Nephron (organoid): ENCODE measurements around the gene B4GALNT3.

Source experiments
- H3K27ac Mint-ChIP-seq, 3 experiments: 2 replicates each; pipeline ENCODE4 v1.8.0; 2020; ENCODE audit warnings: mixed read lengths in 3 of 3, mild to moderate bottlenecking in 2 of 3, moderate library complexity in 1 of 3
- H3K27me3 Mint-ChIP-seq: 2 replicates; pipeline ENCODE4 v1.8.0; 2021; ENCODE audit warnings: low read depth, mild to moderate bottlenecking, moderate library complexity, mixed read lengths
- H3K36me3 Mint-ChIP-seq: 2 replicates; pipeline ENCODE4 v1.8.0; 2020; ENCODE audit warnings: low read depth, mixed read lengths
- H3K4me1 Mint-ChIP-seq: 2 replicates; pipeline ENCODE4 v1.8.0; 2020; ENCODE audit warnings: mixed read lengths
- H3K4me3 Mint-ChIP-seq, 3 experiments: 2 replicates each; pipeline ENCODE4 v1.8.0; 2020; ENCODE audit warnings: mild to moderate bottlenecking in 3 of 3, mixed read lengths in 3 of 3, moderate library complexity in 2 of 3
- H3K9me3 Mint-ChIP-seq: 2 replicates; pipeline ENCODE4 v1.8.0; 2020; ENCODE audit warnings: mixed read lengths
- TF ChIP-seq, protein P1 (sequence below), 3 experiments: fragments of 200-600 bp; sonication (generic); IDR thresholded peaks; one replicate each; pipeline ENCODE4 v1.5.0; 2021; ENCODE audit warnings: antibody characterized with exemption in 3 of 3; ENCODE audit not compliant: unreplicated experiment in 3 of 3

Gene B4GALNT3

DNA sequence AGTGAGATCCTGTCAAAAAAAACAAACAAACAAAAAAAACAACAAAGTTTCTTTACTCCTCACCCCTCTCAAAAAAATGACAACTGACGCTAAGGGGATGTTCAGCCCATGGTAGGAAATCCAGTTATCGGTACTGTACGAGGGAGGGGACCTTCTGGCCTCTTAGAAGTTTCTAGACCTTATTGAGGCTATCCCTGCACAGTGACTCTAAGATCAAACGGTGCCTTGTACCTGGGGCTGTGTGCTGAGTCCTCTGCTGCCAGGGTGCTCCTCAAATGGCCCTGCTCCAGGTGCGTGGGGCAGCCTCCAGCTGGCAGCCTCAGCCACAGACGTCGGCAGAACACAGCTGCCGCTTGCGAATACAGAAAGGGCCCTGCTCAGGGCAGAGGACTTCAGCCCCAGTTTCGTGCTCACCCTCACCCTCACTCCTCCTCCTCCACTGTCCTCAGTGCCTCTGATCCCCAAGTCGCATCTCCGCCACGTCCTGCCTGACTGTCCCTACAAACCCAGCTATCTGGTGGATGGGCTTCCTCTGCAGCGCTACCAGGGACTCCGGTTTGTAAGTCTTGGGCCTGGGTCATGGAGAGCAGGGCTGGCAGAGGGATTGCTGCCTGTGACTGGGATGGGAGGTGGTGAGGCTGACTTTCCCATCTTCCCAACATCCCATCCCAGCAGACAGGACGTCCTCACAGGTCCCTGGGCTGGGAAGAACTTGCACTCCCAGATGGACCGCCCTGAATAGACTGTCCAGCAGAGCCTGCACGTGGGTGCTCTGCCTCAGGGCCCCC lies 90.9 kb downstream of the B4GALNT3 start:
- no peak overlapping the region for H3K27ac Mint-ChIP-seq
- H3K4me1 Mint-ChIP-seq: peaks cover 34% of the 10 kb centered on the region
- peaks cover 24% of the 10 kb centered on the region for H3K27me3 Mint-ChIP-seq
- peaks cover 7% of the 10 kb centered on the region for H3K36me3 Mint-ChIP-seq
- H3K4me3 Mint-ChIP-seq: no peak overlapping the region
- TF ChIP-seq, protein P1, sequence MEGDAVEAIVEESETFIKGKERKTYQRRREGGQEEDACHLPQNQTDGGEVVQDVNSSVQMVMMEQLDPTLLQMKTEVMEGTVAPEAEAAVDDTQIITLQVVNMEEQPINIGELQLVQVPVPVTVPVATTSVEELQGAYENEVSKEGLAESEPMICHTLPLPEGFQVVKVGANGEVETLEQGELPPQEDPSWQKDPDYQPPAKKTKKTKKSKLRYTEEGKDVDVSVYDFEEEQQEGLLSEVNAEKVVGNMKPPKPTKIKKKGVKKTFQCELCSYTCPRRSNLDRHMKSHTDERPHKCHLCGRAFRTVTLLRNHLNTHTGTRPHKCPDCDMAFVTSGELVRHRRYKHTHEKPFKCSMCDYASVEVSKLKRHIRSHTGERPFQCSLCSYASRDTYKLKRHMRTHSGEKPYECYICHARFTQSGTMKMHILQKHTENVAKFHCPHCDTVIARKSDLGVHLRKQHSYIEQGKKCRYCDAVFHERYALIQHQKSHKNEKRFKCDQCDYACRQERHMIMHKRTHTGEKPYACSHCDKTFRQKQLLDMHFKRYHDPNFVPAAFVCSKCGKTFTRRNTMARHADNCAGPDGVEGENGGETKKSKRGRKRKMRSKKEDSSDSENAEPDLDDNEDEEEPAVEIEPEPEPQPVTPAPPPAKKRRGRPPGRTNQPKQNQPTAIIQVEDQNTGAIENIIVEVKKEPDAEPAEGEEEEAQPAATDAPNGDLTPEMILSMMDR (IDR thresholded peaks at IDR 0.05; ENCODE audit: unreplicated experiment in 3 of 3): no peak
- peaks cover 2% of the 10 kb centered on the region for H3K9me3 Mint-ChIP-seq

DNA sequence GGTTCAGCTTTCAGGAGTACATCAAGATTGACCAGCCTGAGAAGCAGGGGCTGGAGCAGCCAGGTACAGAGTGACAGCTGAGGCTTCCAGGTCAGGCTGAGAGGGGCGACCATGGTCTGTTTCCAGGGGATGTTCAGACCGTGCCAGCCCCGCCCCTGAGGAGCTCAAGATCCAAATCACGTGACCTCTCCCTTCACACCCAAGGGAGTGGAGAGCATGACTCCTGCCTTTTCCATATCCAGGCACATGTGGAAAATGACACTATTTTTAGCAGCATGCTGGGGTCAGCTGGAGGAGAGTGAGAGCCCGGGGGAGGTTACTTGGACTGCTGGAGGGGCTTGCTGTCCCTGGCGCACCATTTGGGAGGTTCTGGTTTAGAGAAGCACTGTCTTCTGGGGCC lies 92.7 kb downstream of the B4GALNT3 start:
- TF ChIP-seq, protein P1 (IDR thresholded peaks at IDR 0.05; ENCODE audit: unreplicated experiment in 3 of 3): no peak
- H3K27me3 Mint-ChIP-seq: peaks cover 16% of the 10 kb centered on the region
- peaks cover 2% of the 10 kb centered on the region for H3K9me3 Mint-ChIP-seq
- peaks cover 29% of the 10 kb centered on the region for H3K4me1 Mint-ChIP-seq
- H3K27ac Mint-ChIP-seq: no peak overlapping the region
- H3K4me3 Mint-ChIP-seq: no peak overlapping the region
- peaks cover 7% of the 10 kb centered on the region for H3K36me3 Mint-ChIP-seq

DNA sequence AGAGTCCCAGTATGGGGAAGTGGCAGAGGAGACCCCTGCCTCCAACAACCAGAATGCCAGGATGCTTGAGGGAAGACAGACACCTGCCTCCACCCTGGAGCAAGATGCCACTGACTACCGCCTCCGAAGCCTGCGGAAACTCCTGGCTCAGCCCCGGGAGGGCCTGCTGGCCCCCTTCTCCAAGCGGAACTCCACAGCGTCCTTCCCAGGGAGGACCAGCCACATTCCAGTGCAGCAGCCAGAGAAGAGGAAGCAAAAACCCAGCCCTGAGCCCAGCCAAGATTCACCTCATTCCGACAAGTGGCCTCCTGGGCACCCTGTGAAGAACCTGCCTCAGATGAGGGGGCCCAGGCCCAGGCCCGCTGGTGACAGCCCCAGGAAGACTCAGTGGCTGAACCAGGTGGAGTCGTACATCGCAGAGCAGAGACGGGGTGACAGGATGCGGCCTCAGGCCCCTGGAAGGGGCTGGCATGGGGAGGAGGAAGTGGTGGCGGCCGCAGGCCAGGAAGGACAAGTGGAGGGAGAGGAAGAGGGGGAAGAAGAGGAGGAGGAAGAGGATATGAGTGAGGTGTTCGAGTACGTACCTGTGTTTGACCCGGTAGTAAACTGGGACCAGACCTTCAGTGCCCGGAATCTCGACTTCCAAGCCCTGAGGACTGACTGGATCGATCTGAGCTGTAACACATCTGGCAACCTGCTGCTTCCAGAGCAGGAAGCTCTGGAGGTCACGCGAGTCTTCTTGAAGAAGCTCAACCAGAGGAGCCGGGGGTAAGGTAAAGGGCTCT lies 93.7 kb downstream of the B4GALNT3 start:
- peaks cover 23% of the 10 kb centered on the region for H3K27me3 Mint-ChIP-seq
- H3K4me1 Mint-ChIP-seq: peaks cover 29% of the 10 kb centered on the region
- H3K4me3 Mint-ChIP-seq: no peak overlapping the region
- H3K36me3 Mint-ChIP-seq: peaks cover 7% of the 10 kb centered on the region
- peaks cover 2% of the 10 kb centered on the region for H3K9me3 Mint-ChIP-seq
- TF ChIP-seq, protein P1 (IDR thresholded peaks at IDR 0.05; ENCODE audit: unreplicated experiment in 3 of 3): no peak
- no peak overlapping the region for H3K27ac Mint-ChIP-seq

DNA sequence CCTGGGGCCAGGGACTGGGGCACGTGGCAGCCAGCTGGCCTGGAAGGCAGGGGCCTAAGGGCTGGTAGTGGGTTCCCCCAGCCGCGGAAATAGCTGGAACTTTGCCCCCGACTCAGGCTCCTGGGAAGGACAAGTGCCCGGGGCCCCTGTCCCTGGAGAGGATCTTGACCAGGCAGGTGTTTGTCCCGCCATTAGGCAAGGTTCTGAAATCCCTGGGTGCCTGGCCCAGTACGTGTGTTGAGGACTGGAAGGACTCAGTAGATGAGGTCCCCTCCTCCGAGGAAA lies 94.2 kb downstream of the B4GALNT3 start:
- H3K27me3 Mint-ChIP-seq: peaks cover 24% of the 10 kb centered on the region
- H3K27ac Mint-ChIP-seq: no peak overlapping the region
- peaks cover 2% of the 10 kb centered on the region for H3K9me3 Mint-ChIP-seq
- peaks cover 29% of the 10 kb centered on the region for H3K4me1 Mint-ChIP-seq
- H3K36me3 Mint-ChIP-seq: peaks cover 7% of the 10 kb centered on the region
- TF ChIP-seq, protein P1 (IDR thresholded peaks at IDR 0.05; ENCODE audit: unreplicated experiment in 3 of 3): no peak
- no peak overlapping the region for H3K4me3 Mint-ChIP-seq

DNA sequence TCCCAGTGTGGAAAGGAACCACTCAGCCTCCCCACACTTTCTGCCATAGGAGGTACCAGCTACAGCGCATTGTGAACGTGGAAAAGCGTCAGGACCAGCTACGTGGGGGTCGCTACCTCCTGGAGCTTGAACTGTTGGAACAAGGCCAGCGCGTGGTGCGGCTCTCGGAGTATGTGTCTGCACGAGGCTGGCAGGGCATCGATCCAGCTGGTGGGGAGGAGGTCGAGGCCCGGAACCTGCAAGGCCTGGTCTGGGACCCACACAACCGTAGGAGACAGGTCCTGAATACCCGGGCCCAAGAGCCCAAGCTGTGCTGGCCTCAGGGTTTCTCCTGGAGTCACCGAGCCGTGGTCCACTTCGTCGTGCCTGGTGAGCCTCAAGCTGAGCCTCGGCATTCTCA lies 96.8 kb downstream of the B4GALNT3 start:
- H3K27me3 Mint-ChIP-seq: peaks cover 26% of the 10 kb centered on the region
- no peak overlapping the region for H3K4me3 Mint-ChIP-seq
- TF ChIP-seq, protein P1 (IDR thresholded peaks at IDR 0.05; ENCODE audit: unreplicated experiment in 3 of 3): no peak
- H3K4me1 Mint-ChIP-seq: peaks cover 35% of the 10 kb centered on the region
- H3K9me3 Mint-ChIP-seq: peaks cover 2% of the 10 kb centered on the region
- H3K27ac Mint-ChIP-seq: no peak overlapping the region
- H3K36me3 Mint-ChIP-seq: peaks cover 7% of the 10 kb centered on the region
